SK-N-SH (cell line): Measurements from ENCODE around the gene ACOT9.

Source experiments
- CTCF ChIP-seq: fragments of 200-600 bp; sonication (generic); IDR thresholded peaks from 2 replicates; pipeline ENCODE4 v1.6.1; 2017; ENCODE audit warnings: antibody characterized with exemption, mild to moderate bottlenecking, moderate library complexity
- EP300 ChIP-seq, 2 experiments: IDR thresholded peaks; 2 replicates each; pipeline versions ENCODE4 v1.4.0 to v1.6.1; 2012; ENCODE audit warnings: borderline replicate concordance in 1 of 2, low read depth in 1 of 2, low read length in 1 of 2
- EZH2phosphoT487 ChIP-seq: fragments of 200-600 bp; sonication (generic); IDR thresholded peaks from 2 replicates; pipeline ENCODE4 v1.6.1; 2017; ENCODE audit warnings: low read depth, mixed run types, mild to moderate bottlenecking, antibody characterized with exemption, moderate library complexity, borderline replicate concordance
- GABPA ChIP-seq: IDR thresholded peaks from 2 replicates; pipeline ENCODE4 v1.4.0; 2012; ENCODE audit warnings: low read depth, mild to moderate bottlenecking
- IRF3 ChIP-seq: fragments of 150-350 bp; IDR thresholded peaks from 2 replicates; pipeline ENCODE4 v1.6.1; 2016; ENCODE audit warnings: mild to moderate bottlenecking, low read depth, low read length
- MAX ChIP-seq: IDR thresholded peaks from 2 replicates; pipeline ENCODE4 v1.4.0; 2012; ENCODE audit warnings: low read depth
- POLR2AphosphoS5 ChIP-seq: IDR thresholded peaks from 2 replicates; pipeline ENCODE4 v1.6.1; 2012; ENCODE audit warnings: low read depth, low read length
- REST ChIP-seq: IDR thresholded peaks from 2 replicates; pipeline ENCODE4 v1.6.1; 2012; ENCODE audit warnings: mild to moderate bottlenecking, low read depth, low read length, moderate library complexity
- RFX5 ChIP-seq: IDR thresholded peaks from 2 replicates; pipeline ENCODE4 v1.6.1; 2012; ENCODE audit warnings: mild to moderate bottlenecking, improper control_type of control experiment, low read length
- SMC3 ChIP-seq: IDR thresholded peaks from 2 replicates; pipeline ENCODE4 v1.6.1; 2012; ENCODE audit warnings: low read depth, low read length, improper control_type of control experiment
- USF2 ChIP-seq: fragments of 150-350 bp; IDR thresholded peaks from 2 replicates; pipeline ENCODE4 v1.6.1; 2017; ENCODE audit warnings: antibody characterized with exemption, low read length, low read depth, borderline replicate concordance
- YY1 ChIP-seq: IDR thresholded peaks from 2 replicates; pipeline ENCODE4 v1.4.0; 2012; ENCODE audit warnings: low read depth, mild to moderate bottlenecking
- ZBTB33 ChIP-seq: IDR thresholded peaks from 2 replicates; pipeline ENCODE4 v1.4.0; 2012; ENCODE audit warnings: low read depth, borderline replicate concordance

- TF ChIP-seq REST (no peak), CTCF (no peak), EP300 (IDR thresholded peaks at IDR 0.05; ENCODE audit: borderline replicate concordance in 1 of 2, low read depth in 1 of 2, low read length in 1 of 2) (no peak), IRF3 (no peak), YY1 (no peak), POLR2AphosphoS5 (no peak), USF2 (no peak), MAX (no peak), RFX5 (no peak), SMC3 (no peak), ZBTB33 (no peak), EZH2phosphoT487 (no peak), GABPA (no peak)
These were observed 82.3 kb downstream of the ACOT9 start for GRCh38 chrX:23660766-23661132.
